Ammon's horn (tissue), 1 donor: ENCODE data around the gene GCNT4.

ENCODE experiments used
- DNase-seq: peaks from one replicate; pipeline ENCODE4 v3.0.0-alpha.2; 2016; ENCODE audit warnings: low spot score

GCNT4 gene

GRCh38 chr5:75016896-75017295 is 35.5 kb downstream of the GCNT4 start:
- DNase-seq: no peak

DNA sequence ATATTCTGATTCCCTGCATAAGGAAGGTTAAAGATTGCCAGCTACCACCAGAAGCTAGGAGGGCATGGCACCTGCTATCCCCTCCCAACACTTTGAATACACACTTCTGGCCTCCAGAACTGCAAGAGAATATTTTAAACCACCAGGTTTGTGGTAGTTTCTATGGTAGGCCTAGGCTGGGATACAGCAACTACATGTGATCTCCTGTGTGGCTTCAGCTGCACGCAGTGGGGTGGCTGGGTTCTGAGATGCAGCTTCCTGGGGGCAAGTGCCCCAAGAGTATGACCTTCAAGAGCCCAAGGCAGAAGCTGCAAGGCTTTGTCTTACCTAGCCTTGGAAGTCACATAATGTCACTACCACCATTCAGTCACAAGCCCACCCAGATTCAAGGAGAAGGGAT is 39.6 kb downstream of the GCNT4 start:
- DNase-seq: no peak

DNA sequence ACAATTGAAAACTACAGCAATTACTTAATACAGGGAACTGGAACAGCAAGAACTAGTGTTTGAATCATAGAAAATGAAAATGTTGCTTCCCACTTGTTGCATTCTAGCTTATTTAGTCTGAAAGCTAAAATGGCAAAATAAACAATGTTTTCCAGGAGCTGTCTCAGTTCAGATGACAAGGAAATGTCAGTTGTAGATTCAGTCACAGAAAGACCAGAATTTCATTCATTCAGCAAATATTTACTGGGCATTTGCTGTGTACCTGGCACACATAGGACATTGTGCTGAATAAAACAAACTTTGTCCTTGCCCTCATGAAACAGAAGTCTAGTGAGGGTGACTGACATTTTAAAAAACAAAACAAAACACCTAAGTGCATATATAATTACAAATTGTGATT is 41.5 kb downstream of the GCNT4 start:
- DNase-seq: no peak

DNA sequence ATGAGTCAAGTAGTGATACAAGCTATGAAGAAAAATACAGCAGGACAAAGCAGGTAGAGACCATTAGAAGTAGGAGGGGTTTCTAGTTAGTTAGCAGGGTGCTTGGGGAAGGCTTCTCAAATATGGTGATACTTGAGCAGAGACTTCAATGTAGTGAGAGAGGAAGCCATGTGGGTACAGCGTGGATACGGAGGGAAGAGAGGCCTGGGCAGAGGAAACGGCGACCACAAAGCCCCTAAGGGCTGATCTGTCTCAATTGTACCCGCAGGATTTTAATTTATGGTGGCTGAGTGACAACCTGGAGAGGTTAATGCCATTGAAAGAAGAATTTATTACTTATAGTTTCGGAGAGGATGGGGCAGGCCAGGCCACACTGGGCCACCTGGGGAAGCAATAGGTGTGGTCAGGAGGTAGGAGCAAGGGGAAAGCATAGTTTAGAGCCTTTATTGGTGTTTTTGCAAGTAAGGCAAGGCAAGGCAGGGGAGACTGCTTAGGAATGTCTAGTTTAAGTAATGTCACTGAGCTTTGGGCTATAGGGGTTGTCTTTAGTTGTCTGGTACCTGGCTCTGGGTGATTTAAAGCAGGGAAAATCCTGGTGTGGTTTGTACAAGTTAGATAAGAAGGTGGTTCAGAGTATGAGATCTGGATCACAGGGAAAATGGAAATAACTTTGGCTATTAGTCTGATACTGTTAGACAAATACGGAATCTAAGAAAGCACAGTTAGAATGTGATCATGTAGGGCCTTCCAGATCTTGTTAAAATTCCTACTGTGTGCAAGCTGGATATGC is 42.6 kb downstream of the GCNT4 start:
- DNase-seq: no peak

DNA sequence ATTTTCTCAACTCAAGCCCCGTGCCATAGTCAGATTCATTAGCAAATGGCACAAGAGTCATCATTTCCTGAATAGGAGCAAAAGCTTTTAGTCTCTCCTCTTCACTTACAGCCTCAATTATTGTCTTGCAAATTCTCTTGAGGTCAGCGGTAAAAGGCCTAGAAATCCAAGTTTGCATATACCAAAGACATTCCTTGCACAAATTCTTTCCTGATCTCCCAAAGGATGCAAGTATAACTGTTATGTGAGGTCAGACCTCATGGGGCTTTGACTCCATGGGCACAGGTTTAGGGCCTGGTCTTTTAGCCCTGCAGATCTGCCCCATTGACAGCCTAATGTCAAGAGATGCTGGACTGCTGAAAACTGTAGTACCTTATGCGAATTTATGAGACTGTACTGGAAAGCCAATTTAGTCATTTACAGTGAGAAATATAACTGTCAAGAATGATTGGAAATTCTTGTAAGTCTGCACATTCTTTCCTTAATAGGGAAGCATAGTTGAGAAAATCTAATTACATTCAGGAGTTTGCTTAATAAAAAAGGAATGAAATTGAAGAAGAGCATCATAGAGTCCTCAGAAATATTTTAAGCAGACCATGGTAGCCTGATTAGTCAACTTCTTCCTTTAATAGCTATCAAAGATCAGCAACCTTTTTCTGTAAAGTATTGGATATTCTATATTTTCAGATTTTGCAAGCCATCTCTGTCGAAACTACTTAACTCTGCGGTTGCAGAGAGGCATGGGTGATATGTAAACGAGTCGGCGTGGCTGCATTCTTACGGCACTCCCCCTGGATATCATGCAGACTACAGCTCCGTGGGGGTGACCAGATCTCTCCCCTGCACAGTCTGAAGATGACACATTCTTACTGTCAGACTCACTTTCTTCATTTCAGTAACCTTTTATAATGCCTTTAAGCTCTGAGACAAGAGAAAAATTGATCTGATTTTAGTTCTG is 45.2 kb downstream of the GCNT4 start:
- DNase-seq: no peak

- DNase-seq: no peak
Measured at GRCh38 chr5:75005561-75005960, 46.8 kb downstream of the GCNT4 start.
